ENCODE results near the gene CANT1.
"Not testable (repeated sequence)": the region's sequence is repeated elsewhere in the genome, so short reads cannot be mapped to it uniquely, and the experiment has no call there.

The CANT1 gene

GRCh38 chr17:79043191-79043930 lies 33.8 kb upstream of the CANT1 start:
- no peak for DNase-seq (ENCODE audit: low spot score)

GRCh38 chr17:79042421-79043190 lies 33.0 kb upstream of the CANT1 start:
- no peak for DNase-seq (ENCODE audit: low spot score)

- no peak for DNase-seq (ENCODE audit: low spot score)
Measured at GRCh38 chr17:79041723-79042420, 32.3 kb upstream of the CANT1 start.

GRCh38 chr17:79041041-79041570 lies 31.5 kb upstream of the CANT1 start:
- no peak for DNase-seq (ENCODE audit: low spot score)

- DNase-seq (ENCODE audit: low spot score) = no peak
Measured at GRCh38 chr17:79039886-79040285, 30.3 kb upstream of the CANT1 start.

- no peak for DNase-seq (ENCODE audit: low spot score)
Measured at GRCh38 chr17:79039171-79039570, 29.6 kb upstream of the CANT1 start.

GRCh38 chr17:79038545-79039135 lies 29.1 kb upstream of the CANT1 start:
- DNase-seq (ENCODE audit: low spot score) = no peak

- DNase-seq (ENCODE audit: low spot score) = peak; percentile 63
Measured at GRCh38 chr17:79036596-79036995, 27.0 kb upstream of the CANT1 start.

GRCh38 chr17:79036181-79036580 lies 26.6 kb upstream of the CANT1 start:
- no peak for DNase-seq (ENCODE audit: low spot score)

- DNase-seq (ENCODE audit: low spot score) = no peak
Measured at GRCh38 chr17:79035686-79036085, 26.1 kb upstream of the CANT1 start.

- DNase-seq (ENCODE audit: low spot score) = no peak
Measured at GRCh38 chr17:79034931-79035485, 25.4 kb upstream of the CANT1 start.

- peak; percentile 91 for DNase-seq (ENCODE audit: low spot score)
Measured at GRCh38 chr17:79033741-79034501, 24.4 kb upstream of the CANT1 start.

- no peak for DNase-seq (ENCODE audit: low spot score)
Measured at GRCh38 chr17:79033046-79033616, 23.6 kb upstream of the CANT1 start.

- DNase-seq (ENCODE audit: low spot score) = no peak
Measured at GRCh38 chr17:79031996-79032875, 22.7 kb upstream of the CANT1 start.

- not testable (repeated sequence) for DNase-seq (ENCODE audit: low spot score)
Measured at GRCh38 chr17:79030636-79031035, 21.1 kb upstream of the CANT1 start.

GRCh38 chr17:79029327-79030009 lies 19.9 kb upstream of the CANT1 start:
- no peak for DNase-seq (ENCODE audit: low spot score)

GRCh38 chr17:79028496-79029326 lies 19.1 kb upstream of the CANT1 start:
- DNase-seq (ENCODE audit: low spot score) = no peak

GRCh38 chr17:79027925-79028491 lies 18.4 kb upstream of the CANT1 start:
- DNase-seq (ENCODE audit: low spot score) = no peak

All from pons (tissue), 1 donor.